ENCODE data around the gene TRDMT1.

DNA sequence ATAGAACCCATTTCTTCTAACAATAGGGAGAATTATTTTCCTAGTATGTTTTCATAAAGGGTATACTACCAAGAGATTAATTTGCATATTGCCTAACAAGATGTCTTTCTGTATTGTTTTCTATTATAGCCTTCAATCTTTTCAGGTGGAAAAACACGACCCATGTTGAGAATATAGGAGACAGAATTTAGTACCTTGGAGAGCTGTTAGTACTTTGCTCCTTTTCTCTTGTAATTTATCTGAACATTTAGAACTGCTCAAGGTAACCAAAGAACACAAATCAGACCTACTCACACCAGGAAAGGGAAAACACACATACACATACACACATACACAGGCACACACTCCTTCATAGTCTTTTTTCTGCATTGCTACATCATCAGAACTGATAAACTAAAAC, 7.8 kb upstream of the TRDMT1 start:
- TF ChIP-seq EZH2 (IDR thresholded peaks at IDR 0.05; ENCODE audit: low read depth): no peak
- TF ChIP-seq CTCF (conservative IDR thresholded peaks at IDR 0.05): no peak
